Glutamatergic neuron (in vitro differentiated cells): ENCODE measurements around the gene PVALB. TPM values are rescaled to one million over a fixed set of nuclear protein-coding genes. Genes with fewer than 3 reads are reported as not detected.

Source experiments
- DNase-seq: peaks from one replicate; pipeline ENCODE4 v3.0.0; 2022
- H3K27ac Mint-ChIP-seq: one replicate; pipeline ENCODE4 v1.8.0; 2020; ENCODE audit warnings: mild to moderate bottlenecking, mixed read lengths, inconsistent platforms; ENCODE audit not compliant: unreplicated experiment
- H3K27me3 Mint-ChIP-seq: one replicate; pipeline ENCODE4 v1.8.0; 2020; ENCODE audit warnings: mild to moderate bottlenecking, moderate library complexity, mixed read lengths, inconsistent platforms; ENCODE audit not compliant: unreplicated experiment
- H3K36me3 Mint-ChIP-seq: one replicate; pipeline ENCODE4 v1.8.0; 2020; ENCODE audit warnings: mild to moderate bottlenecking, mixed read lengths, inconsistent platforms; ENCODE audit not compliant: unreplicated experiment
- H3K4me1 Mint-ChIP-seq: one replicate; pipeline ENCODE4 v1.8.0; 2020; ENCODE audit warnings: mild to moderate bottlenecking, low read depth, mixed read lengths, inconsistent platforms; ENCODE audit not compliant: unreplicated experiment
- H3K4me3 Mint-ChIP-seq: one replicate; pipeline ENCODE4 v1.8.0; 2020; ENCODE audit warnings: mild to moderate bottlenecking, mixed read lengths, inconsistent platforms; ENCODE audit not compliant: unreplicated experiment
- H3K9me3 Mint-ChIP-seq: one replicate; pipeline ENCODE4 v1.8.0; 2020; ENCODE audit warnings: mild to moderate bottlenecking, moderate library complexity, mixed read lengths, inconsistent platforms; ENCODE audit not compliant: unreplicated experiment
- total RNA-seq: library from RNA; stranded (reverse); fragmentation: NEBNext Ultra II Directional; extraction: Animal tissue kit (Norgen Biotek cat#: 25700); gene quantifications from one replicate; pipeline ENCODE4 v1.2.1, GENCODE V29; 2021; ENCODE audit not compliant: unreplicated experiment
- TF ChIP-seq, protein P1 (sequence below): fragments of 200-600 bp; sonication (generic); IDR thresholded peaks from one replicate; pipeline ENCODE4 v1.5.0; 2021; ENCODE audit not compliant: partially characterized antibody, unreplicated experiment

Gene PVALB
- total RNA-seq, 1 donor from 2014 or later: not detected

DNA sequence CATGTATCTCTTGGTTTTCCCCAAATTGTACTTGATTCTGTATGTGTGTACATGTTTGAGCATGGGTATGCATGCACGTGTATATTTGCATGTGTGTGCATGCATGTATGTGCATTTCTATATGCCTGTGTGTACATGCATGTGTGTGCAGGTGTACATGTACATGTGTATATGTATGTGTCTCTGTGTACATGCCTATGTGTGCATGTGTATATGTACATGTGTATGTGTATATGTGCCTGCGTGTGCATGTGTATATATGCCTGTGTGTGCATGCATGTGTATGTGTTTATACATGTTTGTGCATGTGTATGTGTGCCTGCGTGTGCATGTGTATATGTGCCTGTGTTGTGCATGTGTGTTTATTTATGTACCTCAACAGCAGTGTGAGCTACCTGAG is 38.6 kb upstream of the PVALB start:
- no peak overlapping the region for H3K4me3 Mint-ChIP-seq
- H3K27ac Mint-ChIP-seq: no peak overlapping the region
- H3K4me1 Mint-ChIP-seq: peaks cover 8% of the 10 kb centered on the region

DNA sequence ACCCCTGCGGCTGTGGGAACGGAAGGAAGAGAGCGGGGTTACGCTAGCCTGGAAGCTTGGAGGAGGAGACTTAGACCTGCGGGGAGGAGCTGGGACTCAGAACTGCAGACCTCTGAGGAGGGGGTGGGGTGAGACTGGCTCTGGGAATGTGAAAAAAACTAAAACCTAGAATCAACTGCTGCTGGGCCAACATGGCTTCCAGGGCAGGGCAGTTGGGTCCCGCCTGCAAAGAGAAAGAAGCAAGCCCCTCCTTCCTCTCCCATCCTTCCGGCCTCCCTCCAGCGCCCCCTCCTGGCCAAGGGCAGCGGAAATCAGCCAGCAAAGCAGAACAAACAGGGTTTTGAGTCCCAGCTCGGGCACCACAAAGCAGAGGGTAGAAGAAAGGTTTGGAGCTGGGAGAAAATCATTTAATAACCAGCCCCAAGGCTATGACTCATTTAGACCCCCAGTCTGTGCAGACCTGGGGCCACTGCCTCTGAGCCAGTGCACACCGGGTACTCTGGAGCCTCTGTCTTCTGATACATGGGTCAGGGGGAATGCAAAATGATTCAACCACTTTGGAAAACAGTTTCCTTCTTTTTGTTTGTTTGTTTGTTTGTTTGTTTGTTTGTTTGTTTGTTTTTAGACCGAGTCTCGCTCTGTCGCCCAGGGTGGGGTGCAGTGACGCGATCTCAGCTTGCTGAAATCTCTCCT is 36.7 kb upstream of the PVALB start:
- H3K27ac Mint-ChIP-seq: peak overlapping the region; percentile 56
- no peak overlapping the region for H3K4me3 Mint-ChIP-seq
- peaks cover 6% of the 10 kb centered on the region for H3K27me3 Mint-ChIP-seq
- H3K4me1 Mint-ChIP-seq: peaks cover 8% of the 10 kb centered on the region
- DNase-seq: peak; percentile 94
- peaks cover 4% of the 10 kb centered on the region for H3K9me3 Mint-ChIP-seq
- TF ChIP-seq, protein P1, sequence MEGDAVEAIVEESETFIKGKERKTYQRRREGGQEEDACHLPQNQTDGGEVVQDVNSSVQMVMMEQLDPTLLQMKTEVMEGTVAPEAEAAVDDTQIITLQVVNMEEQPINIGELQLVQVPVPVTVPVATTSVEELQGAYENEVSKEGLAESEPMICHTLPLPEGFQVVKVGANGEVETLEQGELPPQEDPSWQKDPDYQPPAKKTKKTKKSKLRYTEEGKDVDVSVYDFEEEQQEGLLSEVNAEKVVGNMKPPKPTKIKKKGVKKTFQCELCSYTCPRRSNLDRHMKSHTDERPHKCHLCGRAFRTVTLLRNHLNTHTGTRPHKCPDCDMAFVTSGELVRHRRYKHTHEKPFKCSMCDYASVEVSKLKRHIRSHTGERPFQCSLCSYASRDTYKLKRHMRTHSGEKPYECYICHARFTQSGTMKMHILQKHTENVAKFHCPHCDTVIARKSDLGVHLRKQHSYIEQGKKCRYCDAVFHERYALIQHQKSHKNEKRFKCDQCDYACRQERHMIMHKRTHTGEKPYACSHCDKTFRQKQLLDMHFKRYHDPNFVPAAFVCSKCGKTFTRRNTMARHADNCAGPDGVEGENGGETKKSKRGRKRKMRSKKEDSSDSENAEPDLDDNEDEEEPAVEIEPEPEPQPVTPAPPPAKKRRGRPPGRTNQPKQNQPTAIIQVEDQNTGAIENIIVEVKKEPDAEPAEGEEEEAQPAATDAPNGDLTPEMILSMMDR: peak; percentile 86
- no peaks in the 10 kb centered on the region for H3K36me3 Mint-ChIP-seq

More for the DNA sequence above, 38.6 kb upstream of the PVALB start:
- Mint-ChIP-seq H3K36me3 (no peaks in the 10 kb centered on the region), H3K9me3 (peaks cover 4% of the 10 kb centered on the region), H3K27me3 (peaks cover 4% of the 10 kb centered on the region)
- TF ChIP-seq, protein P1: no peak
- no peak for DNase-seq

DNA sequence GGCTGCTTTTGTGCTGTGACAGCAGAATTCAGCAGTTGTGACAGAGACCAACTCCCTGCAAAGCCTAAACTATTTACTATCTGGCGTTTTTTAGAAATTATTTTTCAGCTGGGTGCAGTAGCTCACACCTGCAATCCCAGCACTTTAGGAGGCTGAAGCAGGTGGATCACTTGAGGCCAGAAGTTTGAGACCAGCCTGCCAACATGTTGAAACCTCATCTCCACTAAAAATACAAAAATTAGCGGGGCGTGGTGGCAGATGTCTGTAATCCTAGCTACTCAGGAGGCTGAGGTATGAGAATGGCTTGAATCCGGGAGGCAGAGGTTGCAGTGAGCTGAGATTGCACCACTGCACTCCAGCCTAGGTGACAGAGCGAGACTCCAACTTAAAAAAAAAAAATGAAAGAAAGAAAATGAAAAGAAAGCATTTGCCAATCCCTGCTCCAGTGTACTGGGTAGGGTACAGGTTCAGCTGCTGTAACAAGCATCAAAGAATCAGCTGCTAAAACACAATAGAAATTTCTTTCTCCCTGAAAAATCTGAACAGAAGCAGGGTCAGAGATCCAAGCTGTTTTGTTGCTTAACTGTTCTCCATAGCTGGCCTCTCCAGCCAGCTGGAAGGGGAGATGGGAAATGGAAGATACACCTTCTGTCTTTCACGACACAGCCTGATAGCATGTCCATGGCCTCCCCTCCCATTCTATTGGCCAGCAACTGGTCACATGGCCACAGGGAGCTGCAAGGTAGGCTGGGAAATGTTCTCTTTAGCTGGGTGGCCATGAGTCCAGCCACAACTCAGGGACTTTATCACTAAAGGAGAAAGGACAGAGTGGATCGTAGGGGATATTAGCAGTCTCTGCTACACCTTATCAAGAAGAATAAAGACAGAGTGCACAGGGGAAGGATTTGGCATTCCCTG is 35.5 kb upstream of the PVALB start:
- no peak for DNase-seq
- Mint-ChIP-seq H3K36me3 (no peaks in the 10 kb centered on the region), H3K4me3 (no peak overlapping the region), H3K4me1 (peaks cover 8% of the 10 kb centered on the region), H3K27ac (no peak overlapping the region), H3K27me3 (peaks cover 6% of the 10 kb centered on the region), H3K9me3 (peaks cover 4% of the 10 kb centered on the region)
- TF ChIP-seq, protein P1: no peak

DNA sequence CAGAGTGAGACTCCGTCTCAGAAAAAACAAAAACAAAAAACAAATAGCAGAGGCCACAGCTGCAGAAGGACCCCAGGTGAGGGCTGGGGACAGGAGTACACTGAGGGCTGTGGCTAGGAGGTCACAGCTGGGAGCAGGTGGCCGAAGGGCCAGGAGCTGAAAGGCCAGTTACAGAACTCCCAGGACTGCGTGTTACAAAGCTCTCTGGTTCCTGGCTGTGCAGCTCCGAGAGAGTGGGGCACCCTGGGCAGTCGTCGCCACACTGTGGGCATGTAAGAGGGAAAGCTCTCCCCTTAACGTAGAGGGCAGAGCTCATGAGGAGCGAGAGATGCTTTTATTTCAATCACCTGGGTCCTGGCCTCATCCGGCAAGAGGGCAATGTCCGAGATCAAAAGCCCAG is 33.8 kb upstream of the PVALB start:
- no peak overlapping the region for H3K27ac Mint-ChIP-seq
- peaks cover 5% of the 10 kb centered on the region for H3K9me3 Mint-ChIP-seq
- peaks cover 4% of the 10 kb centered on the region for H3K4me1 Mint-ChIP-seq
- H3K36me3 Mint-ChIP-seq: no peaks in the 10 kb centered on the region
- no peak for DNase-seq
- TF ChIP-seq, protein P1: no peak
- no peak overlapping the region for H3K4me3 Mint-ChIP-seq
- peaks cover 4% of the 10 kb centered on the region for H3K27me3 Mint-ChIP-seq

DNA sequence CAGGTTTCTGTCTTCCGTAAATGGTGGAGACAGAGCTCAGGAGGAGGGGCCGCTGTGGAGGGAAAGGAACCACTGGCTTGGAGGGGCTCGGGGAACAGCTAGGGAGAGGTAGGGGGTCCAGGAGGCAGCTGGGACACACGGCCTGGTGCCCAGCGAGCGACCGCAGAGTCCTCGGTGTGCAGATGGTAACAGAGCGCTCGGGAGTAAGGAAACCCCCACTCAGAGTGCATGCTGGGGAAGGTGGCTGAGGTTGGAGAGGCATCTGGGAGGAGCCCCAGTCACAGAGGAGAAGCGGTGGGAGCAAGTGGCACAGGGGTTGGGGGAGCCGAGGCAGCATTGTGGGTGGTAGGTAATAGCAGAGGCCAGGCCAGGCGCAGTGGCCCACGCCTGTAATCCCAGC is 33.2 kb upstream of the PVALB start:
- H3K27me3 Mint-ChIP-seq: peaks cover 4% of the 10 kb centered on the region
- H3K9me3 Mint-ChIP-seq: peaks cover 3% of the 10 kb centered on the region
- DNase-seq: no peak
- peaks cover 4% of the 10 kb centered on the region for H3K4me1 Mint-ChIP-seq
- H3K27ac Mint-ChIP-seq: no peak overlapping the region
- H3K4me3 Mint-ChIP-seq: no peak overlapping the region
- H3K36me3 Mint-ChIP-seq: no peaks in the 10 kb centered on the region
- TF ChIP-seq, protein P1: no peak
